AG09319 (cell line): ENCODE measurements around the gene ANKRD66.

Source experiments
- DNase-seq: peaks from one replicate; pipeline ENCODE4 v3.0.0-alpha.2; 2010; ENCODE audit warnings: low read depth; ENCODE audit errors: extremely low read depth
- TF ChIP-seq, protein P1 (sequence below): IDR thresholded peaks from 2 replicates; pipeline ENCODE4 v1.5.1; 2011; ENCODE audit warnings: low read depth, mild to moderate bottlenecking, inconsistent platforms, low read length, moderate library complexity

Gene ANKRD66

DNA sequence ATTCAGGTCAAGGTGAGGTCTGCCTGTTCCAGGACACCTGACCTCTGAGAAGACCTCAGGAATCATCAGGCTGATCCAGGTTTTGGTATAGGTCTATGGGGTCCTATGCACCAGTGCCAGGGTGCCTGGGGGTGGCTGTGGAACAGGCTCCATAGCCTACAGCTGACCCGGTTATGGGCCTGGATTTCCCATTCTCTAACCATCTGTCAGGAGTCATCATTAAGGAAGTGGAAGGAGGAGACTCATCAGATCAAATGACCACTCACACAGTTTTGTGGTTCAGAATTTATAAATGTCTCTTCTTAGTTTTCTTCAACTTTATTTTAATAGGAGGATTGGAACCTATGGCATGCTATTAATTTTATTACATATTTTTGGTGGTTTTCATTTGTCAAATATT, 26.3 kb upstream of the ANKRD66 start:
- TF ChIP-seq, protein P1, sequence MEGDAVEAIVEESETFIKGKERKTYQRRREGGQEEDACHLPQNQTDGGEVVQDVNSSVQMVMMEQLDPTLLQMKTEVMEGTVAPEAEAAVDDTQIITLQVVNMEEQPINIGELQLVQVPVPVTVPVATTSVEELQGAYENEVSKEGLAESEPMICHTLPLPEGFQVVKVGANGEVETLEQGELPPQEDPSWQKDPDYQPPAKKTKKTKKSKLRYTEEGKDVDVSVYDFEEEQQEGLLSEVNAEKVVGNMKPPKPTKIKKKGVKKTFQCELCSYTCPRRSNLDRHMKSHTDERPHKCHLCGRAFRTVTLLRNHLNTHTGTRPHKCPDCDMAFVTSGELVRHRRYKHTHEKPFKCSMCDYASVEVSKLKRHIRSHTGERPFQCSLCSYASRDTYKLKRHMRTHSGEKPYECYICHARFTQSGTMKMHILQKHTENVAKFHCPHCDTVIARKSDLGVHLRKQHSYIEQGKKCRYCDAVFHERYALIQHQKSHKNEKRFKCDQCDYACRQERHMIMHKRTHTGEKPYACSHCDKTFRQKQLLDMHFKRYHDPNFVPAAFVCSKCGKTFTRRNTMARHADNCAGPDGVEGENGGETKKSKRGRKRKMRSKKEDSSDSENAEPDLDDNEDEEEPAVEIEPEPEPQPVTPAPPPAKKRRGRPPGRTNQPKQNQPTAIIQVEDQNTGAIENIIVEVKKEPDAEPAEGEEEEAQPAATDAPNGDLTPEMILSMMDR = no peak
- DNase-seq = no peak

DNA sequence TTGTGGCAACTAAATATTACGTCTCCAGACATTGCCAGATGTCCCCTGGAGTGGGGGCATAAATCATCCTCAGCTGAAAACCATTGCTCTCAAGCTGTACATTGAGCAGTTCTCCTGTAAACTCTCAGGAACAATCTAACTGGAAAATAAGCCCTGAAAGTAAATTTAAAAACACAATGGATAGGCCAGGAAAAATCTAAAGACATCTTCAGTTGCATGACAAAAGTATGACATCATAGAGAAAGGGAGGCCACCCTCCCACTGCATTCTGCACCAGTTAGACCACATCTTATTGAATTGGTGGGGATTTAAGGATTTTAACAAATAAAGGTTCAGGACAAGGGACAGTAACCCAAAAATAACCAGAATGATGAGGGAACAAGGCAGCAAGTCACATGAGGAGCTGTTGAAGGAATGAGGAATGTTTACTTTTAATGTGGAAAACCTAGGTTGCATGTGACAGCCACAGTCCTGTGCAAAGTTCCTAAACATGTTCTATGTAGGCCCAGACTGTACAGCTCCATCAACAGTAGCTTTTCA, 16.9 kb upstream of the ANKRD66 start:
- DNase-seq = no peak
- TF ChIP-seq, protein P1 = no peak

DNA sequence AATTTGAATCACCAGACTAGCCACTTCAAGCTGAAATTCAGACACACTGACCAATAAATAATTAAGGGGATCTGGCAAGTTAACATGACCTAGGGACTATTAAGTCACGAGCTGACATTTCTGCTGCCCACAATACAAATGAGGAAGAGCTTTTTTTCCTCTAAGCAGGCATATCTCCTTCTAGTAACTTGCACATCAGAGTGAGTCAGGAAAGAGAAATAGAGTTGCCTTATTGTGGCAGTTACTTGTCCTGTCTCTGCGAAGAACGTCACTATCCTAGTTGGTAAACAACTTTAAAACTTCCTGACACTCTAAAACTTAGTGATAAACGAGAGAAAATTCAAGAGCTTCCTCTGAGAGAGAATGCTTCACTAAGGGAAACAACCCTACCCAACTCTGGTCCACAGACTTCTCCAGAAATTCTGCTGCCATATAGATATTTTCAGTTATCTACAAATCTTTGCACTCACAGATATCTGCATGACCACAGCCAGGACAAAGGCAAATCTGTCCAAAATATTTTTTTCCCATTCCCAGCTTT, 15.7 kb upstream of the ANKRD66 start:
- TF ChIP-seq, protein P1 = no peak

DNA sequence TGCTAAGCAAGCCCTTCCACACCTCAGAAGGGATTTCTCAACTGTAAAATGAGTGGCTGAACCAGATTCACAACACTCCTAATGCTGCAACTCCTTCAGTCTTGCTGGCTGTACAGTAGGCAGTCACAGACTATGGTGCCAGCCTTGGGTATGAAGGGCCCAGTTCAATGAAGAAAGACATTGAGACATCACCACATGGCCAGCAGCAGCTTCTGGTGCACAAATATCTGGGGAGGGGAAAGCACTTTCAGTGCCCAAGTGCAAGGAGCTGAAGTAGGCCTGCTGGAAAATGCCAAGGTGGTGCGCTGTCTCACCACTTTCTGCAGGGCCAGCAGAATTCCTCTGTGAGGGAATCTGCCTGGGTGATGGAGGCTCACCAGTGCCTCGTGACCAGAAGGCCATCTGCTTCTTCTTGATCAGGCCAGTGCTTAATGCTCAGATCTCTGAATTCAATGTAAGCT, 13.4 kb upstream of the ANKRD66 start:
- no peak for DNase-seq

More for the DNA sequence above, 15.7 kb upstream of the ANKRD66 start:
- no peak for DNase-seq

DNA sequence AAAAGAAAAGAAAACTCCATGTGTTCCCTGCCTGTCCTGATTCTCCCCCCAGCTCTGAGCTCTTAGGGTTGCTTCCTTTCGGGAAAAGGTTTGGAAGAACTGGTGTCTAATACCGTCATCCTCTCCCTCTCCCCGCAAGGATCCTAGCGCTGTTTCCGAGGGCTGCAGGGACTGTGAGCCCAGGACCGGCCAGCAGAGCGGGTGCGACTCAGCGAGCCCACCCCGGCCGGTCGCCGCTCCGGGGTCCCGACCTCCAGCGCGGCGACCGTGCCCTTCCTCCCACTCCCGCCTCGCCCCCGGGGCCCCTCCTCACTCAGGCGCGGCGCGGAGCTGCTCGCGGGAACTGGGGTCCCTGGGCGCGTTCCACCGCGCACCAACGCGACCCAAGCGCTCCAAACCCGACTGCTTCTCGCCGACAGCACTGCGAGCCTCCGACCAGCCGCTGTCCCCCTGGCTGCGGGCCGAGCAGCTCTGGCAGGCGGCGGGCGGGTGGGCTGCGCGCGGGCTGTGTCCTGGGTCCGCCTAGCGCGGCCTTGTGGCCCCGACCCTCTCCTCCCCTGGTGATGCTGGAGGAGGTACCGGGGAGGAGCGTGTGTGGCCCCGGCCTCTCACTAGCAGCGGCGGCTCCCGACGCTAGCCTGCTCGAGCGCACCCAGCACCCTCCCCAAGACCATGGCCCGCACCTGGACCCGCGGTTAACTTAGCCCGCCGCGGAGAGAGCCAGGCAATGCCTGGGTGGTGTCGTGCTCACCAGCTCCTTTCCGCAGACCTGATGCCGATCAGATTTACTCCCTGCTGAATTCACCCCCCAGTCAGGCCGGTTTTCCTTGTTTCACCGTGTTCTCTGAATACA, 11.6 kb upstream of the ANKRD66 start, which contains the start of gene PLA2G7:
Gene PLA2G7, minus strand, starts transcription at position 509 of the 853 bp plus-strand sequence. CDS start 12,484 bp downstream, outside the sequence.
- DNase-seq = no peak
- TF ChIP-seq, protein P1 = no peak

More for the DNA sequence above, 13.4 kb upstream of the ANKRD66 start:
- TF ChIP-seq, protein P1 = no peak

DNA sequence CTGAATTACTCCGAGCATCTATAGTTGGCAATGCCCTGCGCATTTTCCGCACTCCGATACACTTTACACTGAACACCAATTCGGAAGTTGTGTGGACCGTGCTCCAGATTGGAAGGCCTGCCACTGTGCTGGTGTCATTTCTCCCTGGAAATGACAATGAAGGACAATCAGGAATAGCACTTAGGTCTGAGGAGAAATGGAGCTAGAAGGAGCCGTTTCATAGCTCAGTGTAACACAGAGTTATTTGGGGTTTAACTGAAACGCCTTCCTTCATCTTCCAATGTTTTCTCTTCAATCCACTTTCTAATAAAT, 11.1 kb upstream of the ANKRD66 start:
- TF ChIP-seq, protein P1 = no peak
- DNase-seq = no peak

DNA sequence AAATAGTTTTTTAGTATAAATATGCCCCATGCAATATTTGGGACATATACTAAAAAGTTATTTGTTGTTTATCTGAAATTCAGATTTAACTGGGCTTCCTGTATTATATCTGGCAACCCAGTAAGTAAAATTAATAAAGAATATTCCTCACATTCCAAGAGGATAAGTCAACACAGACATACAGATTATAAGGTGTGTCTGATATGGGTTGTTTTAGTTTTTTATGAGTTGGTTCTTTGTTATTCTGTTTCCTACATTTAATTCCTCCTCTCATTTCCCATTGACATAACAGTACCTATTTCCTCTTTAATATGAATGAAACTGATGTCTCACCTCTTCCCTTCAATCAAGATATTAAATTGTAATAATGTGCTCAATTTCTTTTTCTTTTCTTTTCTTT, 9.8 kb upstream of the ANKRD66 start:
- no peak for DNase-seq
- TF ChIP-seq, protein P1 = no peak
